Gastrocnemius medialis (tissue), 4 donors: ENCODE results near the gene ZMYM4. TPM values are rescaled to one million over a fixed set of nuclear protein-coding genes. Genes with fewer than 3 reads are reported as not detected.
"Not testable (repeated sequence)": the region's sequence is repeated elsewhere in the genome, so short reads cannot be mapped to it uniquely, and the experiment has no call there.

Experiments
- ATAC-seq, 2 donors: fragments of 150-250 bp; one replicate each; pipeline ENCODE4 v1.9.1; 2016
- DNase-seq, 2 donors: peaks; one replicate each; pipeline ENCODE4 v3.0.0-alpha.2; 2019
- H3K27ac ChIP-seq, 4 donors: fragments of 200-600 bp; sonication (generic); 1 replicate in 1 of 4; 2 replicates in 3 of 4; pipeline ENCODE4 v1.5.1; 2016 to 2018; ENCODE audit warnings: mild to moderate bottlenecking in 2 of 4, moderate library complexity in 1 of 4
- H3K27me3 ChIP-seq, 3 donors: fragments of 200-600 bp; sonication (generic) in 2 of 3; 1 replicate in 1 of 3; 2 replicates in 2 of 3; pipeline versions ENCODE4 v1.5.1 to v1.6.0; 2016 to 2019; ENCODE audit warnings: mild to moderate bottlenecking in 1 of 3, moderate library complexity in 1 of 3
- H3K36me3 ChIP-seq, 2 donors: fragments of 200-600 bp; sonication (generic) in 1 of 2; one replicate each; pipeline ENCODE4 v1.5.1; 2017 to 2018
- H3K4me1 ChIP-seq, 2 donors: fragments of 200-600 bp; sonication (generic) in 1 of 2; one replicate each; pipeline ENCODE4 v1.5.1; 2016 to 2017; ENCODE audit warnings: mild to moderate bottlenecking in 2 of 2
- H3K4me3 ChIP-seq, 4 donors: fragments of 200-600 bp; sonication (generic) in 3 of 4; 1 replicate in 1 of 4; 2 replicates in 3 of 4; pipeline ENCODE4 v1.5.1; 2016 to 2019; ENCODE audit warnings: mild to moderate bottlenecking in 2 of 4
- H3K9me3 ChIP-seq, 3 donors: fragments of 200-600 bp; sonication (generic) in 2 of 3; 1 replicate in 1 of 3; 2 replicates in 2 of 3; pipeline ENCODE4 v1.5.1; 2016 to 2019
- POLR2A ChIP-seq, 2 donors: fragments of 450-650 bp; IDR thresholded peaks; one replicate each; pipeline ENCODE4 v1.6.1; 2017; ENCODE audit warnings: antibody characterized with exemption in 2 of 2, mild to moderate bottlenecking in 2 of 2, moderate library complexity in 2 of 2
- in situ Hi-C, 4 donors: fragments of 200-750 bp; cut with MboI; loops; one replicate each; pipeline versions ENCODE4 v1.15.0 to v1.8.0; 2017; ENCODE audit warnings: low sequenced_read_pairs in 4 of 4
- intact Hi-C: fragments of 100-400 bp; cut with DNase I; formaldehyde crosslinking; loops from one replicate; pipeline ENCODE4 v1.15.1; 2023; ENCODE audit warnings: low total_unique reads
- total RNA-seq, 4 donors: library from RNA; depleted of rRNA; stranded (reverse); fragments of >200 nt; gene quantifications; one replicate each; pipeline versions ENCODE4 v1.1.0 to v1.2.3, GENCODE V29; 2016
- TF ChIP-seq, protein P1 (sequence below), 5 experiments: fragments of 450-650 bp in 3 of 5; fragments of 200-600 bp in 2 of 5; sonication (generic) in 2 of 5; IDR thresholded peaks in 4 of 5; conservative IDR thresholded peaks in 1 of 5; 1 replicate in 4 of 5; 2 replicates in 1 of 5; pipeline ENCODE4 v1.5.1; 2016 to 2019; ENCODE audit warnings: antibody characterized with exemption in 5 of 5, mild to moderate bottlenecking in 3 of 5, moderate library complexity in 3 of 5

Gene ZMYM4
- total RNA-seq, 4 donors from 2014 or later, result 11.1 to 25.3 (median 13.7) TPM

GRCh38 chr1:35377555-35377954 is 109.0 kb downstream of the ZMYM4 start:
- no peaks in the 10 kb centered on the region for H3K9me3 ChIP-seq
- no peak overlapping the region for H3K27ac ChIP-seq
- H3K4me1 ChIP-seq, result no peaks in the 10 kb centered on the region
- peaks cover 0 to 7% of the 10 kb centered on the region in 2 donors for H3K36me3 ChIP-seq
- DNase-seq (no peak), ATAC-seq (no peak)
- intact Hi-C loops (no loop called here), in situ Hi-C loops (no loop called here)
- H3K27me3 ChIP-seq, result no peaks in the 10 kb centered on the region
- TF ChIP-seq, protein P1, sequence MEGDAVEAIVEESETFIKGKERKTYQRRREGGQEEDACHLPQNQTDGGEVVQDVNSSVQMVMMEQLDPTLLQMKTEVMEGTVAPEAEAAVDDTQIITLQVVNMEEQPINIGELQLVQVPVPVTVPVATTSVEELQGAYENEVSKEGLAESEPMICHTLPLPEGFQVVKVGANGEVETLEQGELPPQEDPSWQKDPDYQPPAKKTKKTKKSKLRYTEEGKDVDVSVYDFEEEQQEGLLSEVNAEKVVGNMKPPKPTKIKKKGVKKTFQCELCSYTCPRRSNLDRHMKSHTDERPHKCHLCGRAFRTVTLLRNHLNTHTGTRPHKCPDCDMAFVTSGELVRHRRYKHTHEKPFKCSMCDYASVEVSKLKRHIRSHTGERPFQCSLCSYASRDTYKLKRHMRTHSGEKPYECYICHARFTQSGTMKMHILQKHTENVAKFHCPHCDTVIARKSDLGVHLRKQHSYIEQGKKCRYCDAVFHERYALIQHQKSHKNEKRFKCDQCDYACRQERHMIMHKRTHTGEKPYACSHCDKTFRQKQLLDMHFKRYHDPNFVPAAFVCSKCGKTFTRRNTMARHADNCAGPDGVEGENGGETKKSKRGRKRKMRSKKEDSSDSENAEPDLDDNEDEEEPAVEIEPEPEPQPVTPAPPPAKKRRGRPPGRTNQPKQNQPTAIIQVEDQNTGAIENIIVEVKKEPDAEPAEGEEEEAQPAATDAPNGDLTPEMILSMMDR (IDR thresholded peaks at IDR 0.05 in 4 of 5, conservative IDR thresholded peaks at IDR 0.05 in 1 of 5), result no peak
- no peak for TF ChIP-seq POLR2A (IDR thresholded peaks at IDR 0.05)
- H3K4me3 ChIP-seq, result no peak overlapping the region

DNA sequence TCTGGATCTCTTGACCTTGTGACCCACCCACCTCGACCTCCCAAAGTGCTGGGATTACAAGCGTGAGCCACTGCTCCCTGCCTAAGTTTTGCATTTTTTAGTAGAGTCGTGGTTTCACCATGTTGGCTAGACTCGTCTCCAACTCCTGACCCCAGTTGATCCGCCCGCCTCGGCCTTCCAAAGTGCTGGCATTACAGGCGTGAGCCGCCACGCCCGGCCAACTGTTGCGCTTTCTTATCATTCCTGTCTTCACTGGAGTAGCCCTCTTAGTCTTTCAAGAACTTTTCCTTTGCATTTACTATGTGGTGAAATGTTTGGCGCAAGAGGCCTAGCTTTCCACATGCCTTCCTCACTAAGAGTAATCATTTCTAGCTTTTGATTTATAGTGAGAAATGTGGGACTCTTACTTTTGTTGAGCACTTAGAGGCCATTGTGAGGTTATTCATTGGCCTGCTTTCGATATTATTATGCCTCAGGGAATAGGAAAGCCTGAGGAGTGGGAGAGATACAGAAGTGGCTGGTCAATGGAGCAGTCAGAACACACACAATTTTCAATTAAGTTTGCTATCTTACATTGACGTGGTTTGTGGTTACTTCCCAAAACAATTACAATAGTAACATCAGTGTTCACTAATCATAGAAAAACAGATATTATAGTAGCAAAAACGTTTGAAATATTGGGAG is 111.0 kb downstream of the ZMYM4 start:
- ATAC-seq (no peak), DNase-seq (no peak)
- TF ChIP-seq, protein P1 (IDR thresholded peaks at IDR 0.05 in 4 of 5, conservative IDR thresholded peaks at IDR 0.05 in 1 of 5), result no peak
- TF ChIP-seq POLR2A (IDR thresholded peaks at IDR 0.05), result no peak
- intact Hi-C loops (no loop called here), in situ Hi-C loops (no loop called here)
- Histone ChIP-seq H3K9me3 (no peaks in the 10 kb centered on the region), H3K27me3 (no peaks in the 10 kb centered on the region), H3K4me3 (no peak overlapping the region), H3K4me1 (no peaks in the 10 kb centered on the region), H3K27ac (no peak overlapping the region), H3K36me3 (peaks cover 0 to 7% of the 10 kb centered on the region in 2 donors)

GRCh38 chr1:35380111-35380510 is 111.6 kb downstream of the ZMYM4 start:
- H3K27me3 ChIP-seq, H3K4me1 ChIP-seq, H3K27ac ChIP-seq, in situ Hi-C loops, H3K36me3 ChIP-seq, ATAC-seq, H3K4me3 ChIP-seq, DNase-seq, intact Hi-C loops, H3K9me3 ChIP-seq: not testable (repeated sequence)

- no peak overlapping the region for H3K4me3 ChIP-seq
- DNase-seq (no peak), ATAC-seq (no peak)
- in situ Hi-C loops (no loop called here), intact Hi-C loops (no loop called here)
- H3K4me1 ChIP-seq, result no peaks in the 10 kb centered on the region
- no peaks in the 10 kb centered on the region for H3K27me3 ChIP-seq
- H3K9me3 ChIP-seq, result no peaks in the 10 kb centered on the region
- no peak overlapping the region for H3K27ac ChIP-seq
- peaks cover 0 to 25% of the 10 kb centered on the region in 2 donors for H3K36me3 ChIP-seq
- TF ChIP-seq POLR2A (IDR thresholded peaks at IDR 0.05), result no peak
Measured at GRCh38 chr1:35382107-35382506, 113.6 kb downstream of the ZMYM4 start.

- in situ Hi-C loops, result no loop called here
Measured at GRCh38 chr1:35386290-35386689, 117.8 kb downstream of the ZMYM4 start.

More at GRCh38 chr1:35386290-35386689, 117.8 kb downstream of the ZMYM4 start:
- Histone ChIP-seq H3K27me3 (no peaks in the 10 kb centered on the region), H3K4me1 (no peaks in the 10 kb centered on the region), H3K36me3 (peaks cover 0 to 38% of the 10 kb centered on the region in 2 donors), H3K9me3 (no peaks in the 10 kb centered on the region), H3K27ac (no peak overlapping the region), H3K4me3 (no peak overlapping the region)
- DNase-seq (no peak), ATAC-seq (no peak)
- TF ChIP-seq, protein P1 (IDR thresholded peaks at IDR 0.05 in 4 of 5, conservative IDR thresholded peaks at IDR 0.05 in 1 of 5), result no peak
- no peak for TF ChIP-seq POLR2A (IDR thresholded peaks at IDR 0.05)
- intact Hi-C loops, result no loop called here
